GM23338 (cell line): ENCODE data around the gene ERBB3. TPM values are rescaled to one million over a fixed set of nuclear protein-coding genes. Genes with fewer than 3 reads are reported as not detected.

ENCODE experiments used
- ATAC-seq: fragments of 200-7000 bp; cut with Tn5 transposase; 3 replicates; pipeline ENCODE4 v1.9.1; 2020
- DNase-seq: peaks from one replicate; pipeline ENCODE4 v3.0.0-alpha.2; 2015; ENCODE audit warnings: low spot score
- H2AFZ ChIP-seq: fragments of 200-600 bp; sonication (generic); 2 replicates; pipeline ENCODE4 v1.8.0; 2016; ENCODE audit warnings: antibody characterized with exemption, mild to moderate bottlenecking, moderate library complexity
- H3F3A ChIP-seq: fragments of 200-600 bp; sonication (generic); replicated peaks from 2 replicates; pipeline ENCODE4 v1.8.0; 2017; ENCODE audit warnings: antibody characterized with exemption, mixed run types, low read depth
- H3K27ac ChIP-seq: fragments of 200-600 bp; sonication (generic); 2 replicates; pipeline ENCODE4 v1.6.1; 2016; ENCODE audit warnings: low read depth
- H3K27me3 ChIP-seq: fragments of 200-600 bp; sonication (generic); 2 replicates; pipeline ENCODE4 v1.8.0; 2016; ENCODE audit warnings: mild to moderate bottlenecking, mixed run types, moderate library complexity; ENCODE audit not compliant: insufficient read depth
- H3K36me3 ChIP-seq: fragments of 200-600 bp; sonication (generic); 2 replicates; pipeline ENCODE4 v1.8.0; 2016; ENCODE audit warnings: mild to moderate bottlenecking; ENCODE audit not compliant: insufficient read depth
- H3K4me1 ChIP-seq: fragments of 200-600 bp; sonication (generic); 2 replicates; pipeline ENCODE4 v1.8.0; 2016; ENCODE audit warnings: mild to moderate bottlenecking, moderate library complexity; ENCODE audit not compliant: insufficient read depth
- H3K4me2 ChIP-seq: fragments of 200-600 bp; sonication (generic); 2 replicates; pipeline ENCODE4 v1.7.1; 2017; ENCODE audit warnings: mixed run types
- H3K4me3 ChIP-seq: fragments of 200-600 bp; sonication (generic); 2 replicates; pipeline ENCODE4 v1.6.1; 2016; ENCODE audit warnings: mixed run types
- H3K79me2 ChIP-seq: fragments of 200-600 bp; sonication (generic); replicated peaks from 2 replicates; pipeline ENCODE4 v1.8.0; 2017; ENCODE audit warnings: mild to moderate bottlenecking; ENCODE audit not compliant: insufficient read depth
- H3K9me2 ChIP-seq: fragments of 200-600 bp; sonication (generic); 2 replicates; pipeline ENCODE4 v1.8.0; 2017; ENCODE audit not compliant: insufficient read depth
- H4K20me1 ChIP-seq: fragments of 200-600 bp; sonication (generic); replicated peaks from 2 replicates; pipeline ENCODE4 v1.8.0; 2017; ENCODE audit warnings: mild to moderate bottlenecking; ENCODE audit not compliant: insufficient read depth
- H3K27ac Mint-ChIP-seq: 2 replicates; pipeline ENCODE4 v1.8.0; 2020; ENCODE audit warnings: inconsistent platforms, mild to moderate bottlenecking, moderate library complexity, mixed read lengths
- H3K27me3 Mint-ChIP-seq: 3 replicates; pipeline ENCODE4 v1.8.0; 2022; ENCODE audit warnings: low read depth, mild to moderate bottlenecking, moderate library complexity, mixed read lengths, inconsistent platforms; ENCODE audit not compliant: insufficient read depth, poor library complexity
- H3K36me3 Mint-ChIP-seq: 3 replicates; pipeline ENCODE4 v1.8.0; 2021; ENCODE audit warnings: low read depth, mild to moderate bottlenecking, inconsistent platforms, moderate library complexity, mixed read lengths
- H3K4me1 Mint-ChIP-seq: 3 replicates; pipeline ENCODE4 v1.8.0; 2020; ENCODE audit warnings: mild to moderate bottlenecking, inconsistent platforms, mixed read lengths
- H3K4me3 Mint-ChIP-seq: 3 replicates; pipeline ENCODE4 v1.8.0; 2021; ENCODE audit warnings: moderate library complexity, mild to moderate bottlenecking, inconsistent platforms, mixed read lengths
- H3K9me3 Mint-ChIP-seq: 3 replicates; pipeline ENCODE4 v1.8.0; 2020; ENCODE audit warnings: moderate library complexity, mild to moderate bottlenecking, inconsistent platforms, mixed read lengths
- CREB1 ChIP-seq: fragments of 250-450 bp; sonication (Bioruptor Pico); IDR thresholded peaks from 2 replicates; pipeline ENCODE4 v1.5.0; 2020; ENCODE audit warnings: low read depth, mild to moderate bottlenecking, moderate library complexity
- CTCF ChIP-seq, 2 experiments: fragments of 200-600 bp in 1 of 2; sonication (generic) in 1 of 2; conservative IDR thresholded peaks; 2 replicates each; pipeline versions ENCODE4 v1.5.1 to v1.6.1; 2016 to 2017; ENCODE audit warnings: antibody characterized with exemption in 2 of 2, low read depth in 2 of 2, mild to moderate bottlenecking in 2 of 2, moderate library complexity in 1 of 2
- EZH2 ChIP-seq: fragments of 200-600 bp; sonication (generic); IDR thresholded peaks from one replicate; pipeline ENCODE4 v1.8.0; 2017; ENCODE audit warnings: antibody characterized with exemption, mild to moderate bottlenecking, low read depth; ENCODE audit not compliant: unreplicated experiment
- EZH2phosphoT487 ChIP-seq: fragments of 200-600 bp; sonication (generic); IDR thresholded peaks from one replicate; pipeline ENCODE4 v1.8.1; 2018; ENCODE audit warnings: antibody characterized with exemption; ENCODE audit not compliant: unreplicated experiment
- JUNB ChIP-seq: IDR thresholded peaks from one replicate; pipeline ENCODE4 v1.6.1; 2016; ENCODE audit warnings: antibody characterized with exemption; ENCODE audit not compliant: unreplicated experiment
- NANOG ChIP-seq: IDR thresholded peaks from 2 replicates; pipeline ENCODE4 v1.6.1; 2016; ENCODE audit warnings: antibody characterized with exemption, borderline replicate concordance
- STAT1 ChIP-seq: IDR thresholded peaks from one replicate; pipeline ENCODE4 v1.6.1; 2016; ENCODE audit warnings: antibody characterized with exemption; ENCODE audit not compliant: unreplicated experiment
- ZNF114 ChIP-seq: fragments of 250-450 bp; sonication (Bioruptor Pico); IDR thresholded peaks from 2 replicates; pipeline ENCODE4 v1.5.0; 2020; ENCODE audit warnings: mild to moderate bottlenecking, moderate library complexity
- ZNF331 ChIP-seq: fragments of 250-450 bp; sonication (Bioruptor Pico); IDR thresholded peaks from 2 replicates; pipeline ENCODE4 v1.5.0; 2020; ENCODE audit warnings: low read depth, mild to moderate bottlenecking, moderate library complexity
- polyA plus RNA-seq: library from polyadenylated mRNA; unstranded; fragments of >200 nt; fragmentation: Nextera tagmentation; extraction: Ambion mirVana; gene quantifications from 2 replicates; pipeline ENCODE4 v1.2.1, GENCODE V29; 2016
- total RNA-seq: library from RNA; depleted of rRNA; stranded (reverse); fragments of >200 nt; shearing (Covaris generic); gene quantifications from 2 replicates; pipeline ENCODE4 v1.2.3, GENCODE V29; 2014
- TF ChIP-seq, protein P1 (sequence below): IDR thresholded peaks from 2 replicates; pipeline ENCODE4 v1.6.1; 2016; ENCODE audit warnings: antibody characterized with exemption
- TF ChIP-seq, protein P2 (sequence below): IDR thresholded peaks from one replicate; pipeline ENCODE4 v1.6.1; 2018; ENCODE audit warnings: antibody characterized with exemption; ENCODE audit not compliant: unreplicated experiment

Gene ERBB3
- total and polyA plus RNA-seq, 2 experiments from 2014 or later = 21.0 to 54.4 TPM

DNA sequence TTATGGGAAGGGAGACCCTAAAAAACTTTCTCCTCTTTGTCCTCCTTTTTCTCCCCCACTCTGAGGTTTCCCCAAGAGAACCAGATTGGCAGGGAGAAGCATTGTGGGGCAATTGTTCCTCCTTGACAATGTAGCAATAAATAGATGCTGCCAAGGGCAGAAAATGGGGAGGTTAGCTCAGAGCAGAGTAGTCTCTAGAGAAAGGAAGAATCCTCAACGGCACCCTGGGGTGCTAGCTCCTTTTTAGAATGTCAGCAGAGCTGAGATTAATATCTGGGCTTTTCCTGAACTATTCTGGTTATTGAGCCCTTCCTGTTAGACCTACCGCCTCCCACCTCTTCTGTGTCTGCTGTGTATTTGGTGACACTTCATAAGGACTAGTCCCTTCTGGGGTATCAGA lies 42.8 kb upstream of the ERBB3 start:
- ATAC-seq (no peak), DNase-seq (no peak)
- Mint-ChIP-seq H3K36me3 (peaks cover 39% of the 10 kb centered on the region), H3K27me3 (peaks cover 4% of the 10 kb centered on the region), H3K27ac (peak overlapping the region; percentile 59; the same call in 1 of the 2 replicates), H3K9me3 (no peaks in the 10 kb centered on the region; the same call in 1 of the 3 replicates), H3K4me3 (no peak overlapping the region), H3K4me1 (peaks cover 24% of the 10 kb centered on the region)
- Histone ChIP-seq H3K79me2 (peaks cover 3% of the 10 kb centered on the region), H2AFZ (no peak overlapping the region), H3K4me1 (peaks cover 12% of the 10 kb centered on the region), H3K9me2 (no peaks in the 10 kb centered on the region), H3F3A (peaks cover 11% of the 10 kb centered on the region; the same call in 1 of the 2 replicates), H3K27ac (no peak overlapping the region), H3K4me2 (no peak overlapping the region), H4K20me1 (no peaks in the 10 kb centered on the region), H3K36me3 (no peaks in the 10 kb centered on the region), H3K4me3 (no peak overlapping the region), H3K27me3 (no peaks in the 10 kb centered on the region)
- no peak for TF ChIP-seq STAT1
- no peak for TF ChIP-seq CREB1 (CRISPR knock-in tag)
- no peak for TF ChIP-seq EZH2phosphoT487
- TF ChIP-seq, protein P1, sequence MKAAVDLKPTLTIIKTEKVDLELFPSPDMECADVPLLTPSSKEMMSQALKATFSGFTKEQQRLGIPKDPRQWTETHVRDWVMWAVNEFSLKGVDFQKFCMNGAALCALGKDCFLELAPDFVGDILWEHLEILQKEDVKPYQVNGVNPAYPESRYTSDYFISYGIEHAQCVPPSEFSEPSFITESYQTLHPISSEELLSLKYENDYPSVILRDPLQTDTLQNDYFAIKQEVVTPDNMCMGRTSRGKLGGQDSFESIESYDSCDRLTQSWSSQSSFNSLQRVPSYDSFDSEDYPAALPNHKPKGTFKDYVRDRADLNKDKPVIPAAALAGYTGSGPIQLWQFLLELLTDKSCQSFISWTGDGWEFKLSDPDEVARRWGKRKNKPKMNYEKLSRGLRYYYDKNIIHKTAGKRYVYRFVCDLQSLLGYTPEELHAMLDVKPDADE = no peak
- no peak for TF ChIP-seq ZNF114 (CRISPR knock-in tag)
- TF ChIP-seq CTCF (conservative IDR thresholded peaks at IDR 0.05; ENCODE audit: low read depth in 2 of 2) = no peak
- TF ChIP-seq NANOG = no peak
- no peak for TF ChIP-seq ZNF331
- TF ChIP-seq JUNB = no peak
- TF ChIP-seq EZH2 = no peak

DNA sequence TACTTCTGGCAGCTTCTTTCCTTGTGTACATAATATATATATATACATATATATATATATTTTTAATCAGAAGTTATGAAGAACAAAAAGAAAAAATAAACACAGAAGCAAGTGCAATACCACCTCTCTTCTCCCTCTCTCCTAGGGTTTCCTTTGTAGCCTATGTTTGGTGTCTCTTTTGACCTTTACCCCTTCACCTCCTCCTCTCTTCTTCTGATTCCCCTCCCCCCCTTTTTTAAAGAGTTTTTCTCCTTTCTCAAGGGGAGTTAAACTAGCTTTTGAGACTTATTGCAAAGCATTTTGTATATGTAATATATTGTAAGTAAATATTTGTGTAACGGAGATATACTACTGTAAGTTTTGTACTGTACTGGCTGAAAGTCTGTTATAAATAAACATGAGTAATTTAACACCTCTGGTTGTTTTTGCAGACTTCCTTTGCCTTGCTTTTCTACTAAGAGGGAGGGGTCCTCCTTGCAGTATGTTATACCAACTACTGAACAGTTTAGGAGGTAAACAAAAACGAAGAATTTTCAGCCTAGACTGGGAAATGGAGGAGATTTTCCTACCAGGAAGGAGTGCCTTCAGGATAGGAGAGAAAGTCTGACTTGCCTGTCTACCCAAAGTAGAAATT lies 41.8 kb upstream of the ERBB3 start:
- H2AFZ ChIP-seq = no peak overlapping the region
- H4K20me1 ChIP-seq = peaks cover 8% of the 10 kb centered on the region
- H3K27ac Mint-ChIP-seq = no peak overlapping the region
- H3K27me3 ChIP-seq = no peaks in the 10 kb centered on the region
- H3K4me1 Mint-ChIP-seq = peaks cover 30% of the 10 kb centered on the region
- peaks cover 39% of the 10 kb centered on the region for H3K36me3 Mint-ChIP-seq
- H3F3A ChIP-seq = peaks cover 18% of the 10 kb centered on the region
- H3K27me3 Mint-ChIP-seq = peaks cover 5% of the 10 kb centered on the region
- peaks cover 13% of the 10 kb centered on the region for H3K79me2 ChIP-seq
- H3K27ac ChIP-seq = no peak overlapping the region; the same call in 1 of the 2 replicates
- H3K4me3 Mint-ChIP-seq = no peak overlapping the region
- peaks cover 6% of the 10 kb centered on the region for H3K36me3 ChIP-seq
- no peaks in the 10 kb centered on the region for H3K9me2 ChIP-seq
- H3K4me2 ChIP-seq = 0 out of 2 replicates have a peak overlapping the region, but pooled peaks have one; percentile 11
- TF ChIP-seq ZNF114 (CRISPR knock-in tag) = no peak
- TF ChIP-seq, protein P2, sequence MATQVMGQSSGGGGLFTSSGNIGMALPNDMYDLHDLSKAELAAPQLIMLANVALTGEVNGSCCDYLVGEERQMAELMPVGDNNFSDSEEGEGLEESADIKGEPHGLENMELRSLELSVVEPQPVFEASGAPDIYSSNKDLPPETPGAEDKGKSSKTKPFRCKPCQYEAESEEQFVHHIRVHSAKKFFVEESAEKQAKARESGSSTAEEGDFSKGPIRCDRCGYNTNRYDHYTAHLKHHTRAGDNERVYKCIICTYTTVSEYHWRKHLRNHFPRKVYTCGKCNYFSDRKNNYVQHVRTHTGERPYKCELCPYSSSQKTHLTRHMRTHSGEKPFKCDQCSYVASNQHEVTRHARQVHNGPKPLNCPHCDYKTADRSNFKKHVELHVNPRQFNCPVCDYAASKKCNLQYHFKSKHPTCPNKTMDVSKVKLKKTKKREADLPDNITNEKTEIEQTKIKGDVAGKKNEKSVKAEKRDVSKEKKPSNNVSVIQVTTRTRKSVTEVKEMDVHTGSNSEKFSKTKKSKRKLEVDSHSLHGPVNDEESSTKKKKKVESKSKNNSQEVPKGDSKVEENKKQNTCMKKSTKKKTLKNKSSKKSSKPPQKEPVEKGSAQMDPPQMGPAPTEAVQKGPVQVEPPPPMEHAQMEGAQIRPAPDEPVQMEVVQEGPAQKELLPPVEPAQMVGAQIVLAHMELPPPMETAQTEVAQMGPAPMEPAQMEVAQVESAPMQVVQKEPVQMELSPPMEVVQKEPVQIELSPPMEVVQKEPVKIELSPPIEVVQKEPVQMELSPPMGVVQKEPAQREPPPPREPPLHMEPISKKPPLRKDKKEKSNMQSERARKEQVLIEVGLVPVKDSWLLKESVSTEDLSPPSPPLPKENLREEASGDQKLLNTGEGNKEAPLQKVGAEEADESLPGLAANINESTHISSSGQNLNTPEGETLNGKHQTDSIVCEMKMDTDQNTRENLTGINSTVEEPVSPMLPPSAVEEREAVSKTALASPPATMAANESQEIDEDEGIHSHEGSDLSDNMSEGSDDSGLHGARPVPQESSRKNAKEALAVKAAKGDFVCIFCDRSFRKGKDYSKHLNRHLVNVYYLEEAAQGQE = no peak
- peaks cover 17% of the 10 kb centered on the region for H3K4me1 ChIP-seq
- no peak overlapping the region for H3K4me3 ChIP-seq
- ATAC-seq (no peak), DNase-seq (no peak)
- no peaks in the 10 kb centered on the region; the same call in 1 of the 3 replicates for H3K9me3 Mint-ChIP-seq
